ENCODE data around the gene LSM4.
"Not testable (repeated sequence)": the region's sequence is repeated elsewhere in the genome, so short reads cannot be mapped to it uniquely, and the experiment has no call there.

The LSM4 gene

GRCh38 chr19:18322759-18323460, at the start of gene LSM4:
LSM4 (minus strand) TSS chr19:18323076; CDS start chr19:18323020, 56 bp downstream.
- peak; percentile 98 for DNase-seq

GRCh38 chr19:18368504-18369222, 45.8 kb upstream of the LSM4 start:
- no peak for DNase-seq

GRCh38 chr19:18366021-18366435, 43.2 kb upstream of the LSM4 start:
- no peak for DNase-seq

GRCh38 chr19:18364826-18365528, 42.1 kb upstream of the LSM4 start:
- peak; percentile 68 for DNase-seq

- DNase-seq: not testable (repeated sequence)
Observed at GRCh38 chr19:18364277-18364825, 41.5 kb upstream of the LSM4 start.

- DNase-seq: no peak
Observed at GRCh38 chr19:18363787-18364186, 40.9 kb upstream of the LSM4 start.

- no peak for DNase-seq
Observed at GRCh38 chr19:18362934-18363542, 40.2 kb upstream of the LSM4 start.

GRCh38 chr19:18361646-18362045, 38.8 kb upstream of the LSM4 start:
- no peak for DNase-seq

GRCh38 chr19:18357041-18357440, 34.2 kb upstream of the LSM4 start:
- no peak for DNase-seq

- DNase-seq: not testable (repeated sequence)
Observed at GRCh38 chr19:18354743-18355142, 31.9 kb upstream of the LSM4 start.

GRCh38 chr19:18353378-18354005, 30.6 kb upstream of the LSM4 start:
- no peak for DNase-seq

- no peak for DNase-seq
Observed at GRCh38 chr19:18351544-18351943, 28.7 kb upstream of the LSM4 start.

- DNase-seq: no peak
Observed at GRCh38 chr19:18350490-18350889, 27.6 kb upstream of the LSM4 start.

GRCh38 chr19:18349524-18350128, 26.8 kb upstream of the LSM4 start:
- peak; percentile 13 for DNase-seq

- not testable (repeated sequence) for DNase-seq
Observed at GRCh38 chr19:18348818-18349339, 26.0 kb upstream of the LSM4 start.

- no peak for DNase-seq
Observed at GRCh38 chr19:18348171-18348570, 25.3 kb upstream of the LSM4 start.

- DNase-seq: no peak
Observed at GRCh38 chr19:18346091-18346490, 23.2 kb upstream of the LSM4 start.

GRCh38 chr19:18345296-18345695, 22.4 kb upstream of the LSM4 start:
- DNase-seq: no peak

GRCh38 chr19:18344582-18344950, 21.7 kb upstream of the LSM4 start:
- no peak for DNase-seq

GRCh38 chr19:18342090-18342632, 19.3 kb upstream of the LSM4 start:
- no peak for DNase-seq

Data from NCI-H510A treated with DMSO at 0.1 percent for 48 hours (cell line).